ENCODE measurements around the gene CDH16. TPM values are rescaled to one million over a fixed set of nuclear protein-coding genes. Genes with fewer than 3 reads are reported as not detected.

CDH16 gene
- total RNA-seq, 4 donors from 2014 or later, result 0.20 to 2.4 (median 1.8) TPM; not detected in 1

DNA sequence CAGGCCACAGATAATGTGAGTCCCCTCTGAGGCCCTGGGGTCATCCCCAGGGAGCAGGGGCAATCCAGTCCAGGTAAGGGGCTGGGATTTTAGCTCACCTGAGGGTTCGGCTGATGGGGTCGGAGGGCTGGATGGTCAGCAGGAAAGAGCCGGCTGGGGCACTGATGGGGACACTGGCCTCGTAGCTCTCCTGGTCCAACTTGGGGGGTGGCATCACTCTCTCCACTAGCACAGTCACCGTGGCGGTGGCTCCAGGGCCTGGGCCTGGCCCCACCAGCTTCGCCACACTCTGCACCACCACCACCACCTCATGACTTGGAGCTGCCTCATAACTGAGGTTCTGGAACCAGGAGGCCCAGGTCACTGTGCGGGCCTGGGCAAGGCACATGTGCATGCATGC, 6.9 kb downstream of the CDH16 start:
- Histone ChIP-seq H3K36me3 (no peaks in the 10 kb centered on the region), H3K27me3 (no peaks in the 10 kb centered on the region), H3K4me3 (no peak overlapping the region), H3K4me1 (no peaks in the 10 kb centered on the region), H3K27ac (no peak overlapping the region), H3K9me3 (no peaks in the 10 kb centered on the region)
- intact Hi-C loops (cut with DNase I; ENCODE audit: low total_unique reads) (no loop called here), in situ Hi-C loops (cut with MboI; ENCODE audit: low pct_ligation_motif_present in 1 of 4, low pct_unique_long_range_greater_than_20kb in 1 of 4, low sequenced_read_pairs in 3 of 4) (no loop called here)
- WGBS, 2 donors (ENCODE audit: low coverage in 1 of 2), result 98% methylated on average over 7 of the region's 8 CpGs; no CpG with 5 or more reads in 1 of the 2 donors
- DNase-seq, result no peak
- no peak for TF ChIP-seq EP300 (IDR thresholded peaks at IDR 0.05; ENCODE audit: low read depth)
- no peak for TF ChIP-seq POLR2AphosphoS5 (IDR thresholded peaks at IDR 0.05)

DNA sequence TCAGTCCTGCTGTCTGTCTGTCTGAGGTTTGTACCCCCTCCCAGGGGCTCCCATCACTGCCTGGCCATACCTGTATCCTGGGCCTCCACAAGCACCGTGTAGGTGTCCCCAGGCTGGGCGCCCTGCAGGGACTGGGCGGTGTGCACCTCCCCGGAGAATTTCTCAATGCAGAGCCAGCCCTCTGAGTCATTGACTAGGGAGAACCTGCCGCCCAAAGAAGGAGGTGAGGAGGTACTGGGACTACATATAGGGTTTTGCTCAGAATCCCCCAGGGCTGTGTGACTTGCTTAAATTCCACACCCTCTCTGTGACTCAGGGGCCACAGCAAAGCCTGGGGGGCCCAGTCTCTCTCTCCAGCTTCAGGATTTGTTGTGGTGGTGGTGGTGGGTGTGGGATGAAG, 7.6 kb downstream of the CDH16 start:
- Histone ChIP-seq H3K4me3 (no peak overlapping the region), H3K36me3 (no peaks in the 10 kb centered on the region), H3K9me3 (no peaks in the 10 kb centered on the region), H3K27ac (no peak overlapping the region), H3K4me1 (peaks cover 0 to under 1% (median 0%) of the 10 kb centered on the region in 4 donors), H3K27me3 (no peaks in the 10 kb centered on the region)
- in situ Hi-C loops (cut with MboI; ENCODE audit: low pct_ligation_motif_present in 1 of 4, low pct_unique_long_range_greater_than_20kb in 1 of 4, low sequenced_read_pairs in 3 of 4) (no loop called here), intact Hi-C loops (cut with DNase I; ENCODE audit: low total_unique reads) (no loop called here)
- DNase-seq, result no peak
- WGBS, 2 donors (ENCODE audit: low coverage in 1 of 2), result 79% methylated on average over 5 of the region's 5 CpGs; no CpG with 5 or more reads in 1 of the 2 donors
- TF ChIP-seq POLR2A (IDR thresholded peaks at IDR 0.05) (no peak), EP300 (IDR thresholded peaks at IDR 0.05; ENCODE audit: low read depth) (no peak), POLR2AphosphoS5 (IDR thresholded peaks at IDR 0.05) (no peak)
- TF ChIP-seq, protein P1, sequence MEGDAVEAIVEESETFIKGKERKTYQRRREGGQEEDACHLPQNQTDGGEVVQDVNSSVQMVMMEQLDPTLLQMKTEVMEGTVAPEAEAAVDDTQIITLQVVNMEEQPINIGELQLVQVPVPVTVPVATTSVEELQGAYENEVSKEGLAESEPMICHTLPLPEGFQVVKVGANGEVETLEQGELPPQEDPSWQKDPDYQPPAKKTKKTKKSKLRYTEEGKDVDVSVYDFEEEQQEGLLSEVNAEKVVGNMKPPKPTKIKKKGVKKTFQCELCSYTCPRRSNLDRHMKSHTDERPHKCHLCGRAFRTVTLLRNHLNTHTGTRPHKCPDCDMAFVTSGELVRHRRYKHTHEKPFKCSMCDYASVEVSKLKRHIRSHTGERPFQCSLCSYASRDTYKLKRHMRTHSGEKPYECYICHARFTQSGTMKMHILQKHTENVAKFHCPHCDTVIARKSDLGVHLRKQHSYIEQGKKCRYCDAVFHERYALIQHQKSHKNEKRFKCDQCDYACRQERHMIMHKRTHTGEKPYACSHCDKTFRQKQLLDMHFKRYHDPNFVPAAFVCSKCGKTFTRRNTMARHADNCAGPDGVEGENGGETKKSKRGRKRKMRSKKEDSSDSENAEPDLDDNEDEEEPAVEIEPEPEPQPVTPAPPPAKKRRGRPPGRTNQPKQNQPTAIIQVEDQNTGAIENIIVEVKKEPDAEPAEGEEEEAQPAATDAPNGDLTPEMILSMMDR (IDR thresholded peaks at IDR 0.05), result no peak

DNA sequence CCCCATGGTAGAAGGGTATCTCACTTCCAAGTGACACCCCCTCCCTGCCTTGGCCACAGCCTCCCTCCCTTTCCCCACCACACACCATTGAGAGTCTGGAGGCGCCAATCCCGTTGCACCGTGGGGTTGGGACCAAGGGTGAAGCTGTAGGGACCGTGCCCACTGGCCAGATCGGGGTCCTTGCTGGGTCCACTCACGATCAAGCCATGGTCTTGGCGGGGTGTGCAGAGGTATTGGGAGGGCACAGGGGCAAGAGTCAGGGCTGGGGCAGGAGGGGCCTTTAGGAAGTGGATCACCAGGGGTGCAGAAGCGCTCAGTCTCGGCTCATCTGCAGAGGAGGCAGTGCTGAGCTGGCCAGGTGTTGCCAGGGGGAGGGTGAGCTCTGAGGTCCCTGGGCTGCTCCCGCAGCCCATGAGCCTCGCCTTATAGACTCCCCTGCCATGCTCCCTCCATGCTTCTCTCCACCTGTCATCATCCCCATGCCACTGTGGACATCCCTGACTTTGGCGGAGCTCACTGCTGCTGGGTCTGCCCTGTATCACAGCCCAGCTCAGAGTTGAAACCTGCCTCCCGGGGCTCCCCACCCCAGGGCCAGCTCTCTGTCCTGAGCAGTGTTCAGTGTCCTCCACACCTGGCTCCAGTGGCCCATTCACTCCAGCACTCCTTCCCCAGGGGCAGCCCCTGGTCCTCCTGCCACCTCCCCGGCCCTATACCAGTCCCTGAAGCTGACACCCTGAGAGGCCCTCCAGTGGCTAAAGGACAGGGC, 8.3 kb downstream of the CDH16 start:
- peaks cover 5 to 8% (median 7%) of the 10 kb centered on the region in 4 donors for H3K4me1 ChIP-seq
- H3K4me3 ChIP-seq, result no peak overlapping the region
- in situ Hi-C loops (cut with MboI; ENCODE audit: low pct_ligation_motif_present in 1 of 4, low pct_unique_long_range_greater_than_20kb in 1 of 4, low sequenced_read_pairs in 3 of 4), result no loop called here
- no peak for TF ChIP-seq EP300 (IDR thresholded peaks at IDR 0.05; ENCODE audit: low read depth)
- TF ChIP-seq, protein P1 (IDR thresholded peaks at IDR 0.05), result no peak
- no peak for TF ChIP-seq POLR2AphosphoS5 (IDR thresholded peaks at IDR 0.05)
- no peak for TF ChIP-seq POLR2A (IDR thresholded peaks at IDR 0.05)
- WGBS, 2 donors (ENCODE audit: low coverage in 1 of 2), result 78 to 100% methylated on average over 3 to 14 of the region's 14 CpGs
- no peaks in the 10 kb centered on the region for H3K36me3 ChIP-seq
- no peaks in the 10 kb centered on the region for H3K9me3 ChIP-seq
- no peak overlapping the region for H3K27ac ChIP-seq
- no peaks in the 10 kb centered on the region for H3K27me3 ChIP-seq
- intact Hi-C loops (cut with DNase I; ENCODE audit: low total_unique reads), result no loop called here
- DNase-seq, result no peak

DNA sequence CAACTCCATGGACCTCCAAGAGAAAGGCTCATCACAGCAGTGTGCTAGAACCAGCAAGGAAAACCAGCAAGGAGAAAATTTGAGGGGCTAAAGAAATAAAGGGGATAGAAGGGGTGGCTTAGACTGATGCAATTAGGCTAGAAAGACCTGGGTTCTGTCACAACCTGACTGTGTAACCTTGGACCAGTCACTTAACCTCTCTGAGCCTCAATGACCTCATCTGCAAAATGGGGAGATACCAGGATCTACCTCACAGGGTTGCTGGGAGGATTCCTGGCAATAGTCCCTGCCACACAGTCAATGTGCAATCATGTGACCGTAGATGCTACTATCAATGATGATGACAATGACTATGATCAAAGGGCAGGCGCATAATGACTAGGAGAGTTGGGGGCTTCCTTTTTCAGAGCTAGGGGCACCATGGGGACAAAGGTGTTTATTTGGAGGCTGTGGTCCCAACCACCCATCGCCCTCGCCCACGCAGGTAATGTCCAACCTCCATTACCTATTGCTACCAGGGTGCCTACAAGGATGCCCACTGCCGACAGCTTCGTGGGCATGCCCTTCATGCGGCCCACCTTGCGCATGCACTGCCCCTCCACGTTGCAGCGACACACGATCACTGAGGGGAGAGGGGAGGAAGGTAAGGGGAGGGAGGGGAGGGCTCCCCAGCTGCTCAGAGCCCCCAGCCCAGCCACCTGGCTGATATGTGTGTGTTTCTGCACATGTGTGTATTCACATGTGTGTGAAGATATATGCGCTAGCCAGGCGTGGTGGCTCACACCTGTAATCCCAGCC, 9.7 kb downstream of the CDH16 start:
- Histone ChIP-seq H3K27me3 (no peaks in the 10 kb centered on the region), H3K4me1 (peaks cover 10 to 21% (median 15%) of the 10 kb centered on the region in 4 donors), H3K4me3 (no peak overlapping the region), H3K36me3 (no peaks in the 10 kb centered on the region), H3K9me3 (no peaks in the 10 kb centered on the region), H3K27ac (no peak overlapping the region)
- intact Hi-C loops (cut with DNase I; ENCODE audit: low total_unique reads) (no loop called here), in situ Hi-C loops (cut with MboI; ENCODE audit: low pct_ligation_motif_present in 1 of 4, low pct_unique_long_range_greater_than_20kb in 1 of 4, low sequenced_read_pairs in 3 of 4) (no loop called here)
- TF ChIP-seq EP300 (IDR thresholded peaks at IDR 0.05; ENCODE audit: low read depth) (no peak), POLR2A (IDR thresholded peaks at IDR 0.05) (no peak), POLR2AphosphoS5 (IDR thresholded peaks at IDR 0.05) (no peak)
- TF ChIP-seq, protein P1 (IDR thresholded peaks at IDR 0.05), result no peak
- 87 to 88% methylated on average over 3 to 14 of the region's 14 CpGs for WGBS, 2 donors (ENCODE audit: low coverage in 1 of 2)
- no peak for DNase-seq
